Islet precursor cell (in vitro differentiated cells): Measurements from ENCODE around the gene FKBP1B.
"Not testable (repeated sequence)": the region's sequence is repeated elsewhere in the genome, so short reads cannot be mapped to it uniquely, and the experiment has no call there.

Experiments used
- DNase-seq: peaks from one replicate; pipeline ENCODE4 v3.0.0-alpha.2; 2018

FKBP1B gene

GRCh38 chr2:24072259-24072658 is 22.7 kb downstream of the FKBP1B start:
- no peak for DNase-seq

- DNase-seq: no peak
Measured at GRCh38 chr2:24073816-24074215, 24.3 kb downstream of the FKBP1B start.

GRCh38 chr2:24075259-24075658 is 25.7 kb downstream of the FKBP1B start:
- DNase-seq: no peak

DNA sequence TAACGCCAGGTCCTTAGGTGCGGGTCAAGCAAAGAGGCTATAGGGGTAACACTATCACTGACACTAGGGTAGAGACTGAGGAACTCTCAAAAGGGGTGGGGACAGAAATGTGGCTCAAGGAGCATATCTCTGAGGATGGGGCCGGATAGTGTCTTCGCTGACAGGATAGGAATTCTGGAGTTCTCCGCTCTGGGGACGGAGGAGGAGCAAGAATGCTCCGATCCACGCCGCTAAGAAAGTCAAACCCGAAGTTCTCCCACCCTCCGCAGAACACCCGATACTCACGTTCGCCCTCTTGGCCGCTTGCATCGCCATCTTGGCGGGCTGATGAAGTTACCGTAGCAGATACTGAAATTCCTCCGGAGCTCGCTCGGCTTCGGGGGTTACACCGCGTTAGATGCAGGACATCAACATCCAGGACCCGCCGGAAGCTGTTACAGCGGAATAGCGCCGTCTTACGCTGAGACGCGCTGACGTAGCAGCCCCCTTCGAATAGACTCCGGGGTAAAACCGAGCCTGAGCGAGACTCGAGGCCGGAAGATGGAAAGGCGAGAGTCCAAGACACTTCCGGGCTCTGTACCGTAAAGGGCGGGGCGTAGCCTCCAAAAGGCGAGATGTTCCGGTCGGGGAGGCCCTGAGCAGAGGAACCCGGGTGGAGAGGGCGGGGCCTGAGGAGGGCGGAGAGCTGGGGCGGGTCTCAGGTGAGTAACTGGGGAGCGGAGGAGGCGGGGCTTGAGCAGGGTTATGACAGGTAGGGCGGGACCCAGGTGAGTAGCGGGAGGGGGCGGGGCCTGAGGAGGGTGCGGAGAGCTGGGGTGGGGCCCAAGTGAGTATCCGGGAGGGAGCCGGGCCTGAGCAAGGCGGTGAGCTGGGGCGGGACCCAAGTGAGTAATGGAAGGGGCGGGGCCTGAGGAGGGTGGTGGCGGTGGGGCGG is 26.6 kb downstream of the FKBP1B start, which contains the start of gene SF3B6:
Gene SF3B6 (minus strand): TSS at position 412 of the 934 bp plus-strand sequence. CDS start 97 bp downstream, at position 315.
- DNase-seq: peak; percentile 100

DNA sequence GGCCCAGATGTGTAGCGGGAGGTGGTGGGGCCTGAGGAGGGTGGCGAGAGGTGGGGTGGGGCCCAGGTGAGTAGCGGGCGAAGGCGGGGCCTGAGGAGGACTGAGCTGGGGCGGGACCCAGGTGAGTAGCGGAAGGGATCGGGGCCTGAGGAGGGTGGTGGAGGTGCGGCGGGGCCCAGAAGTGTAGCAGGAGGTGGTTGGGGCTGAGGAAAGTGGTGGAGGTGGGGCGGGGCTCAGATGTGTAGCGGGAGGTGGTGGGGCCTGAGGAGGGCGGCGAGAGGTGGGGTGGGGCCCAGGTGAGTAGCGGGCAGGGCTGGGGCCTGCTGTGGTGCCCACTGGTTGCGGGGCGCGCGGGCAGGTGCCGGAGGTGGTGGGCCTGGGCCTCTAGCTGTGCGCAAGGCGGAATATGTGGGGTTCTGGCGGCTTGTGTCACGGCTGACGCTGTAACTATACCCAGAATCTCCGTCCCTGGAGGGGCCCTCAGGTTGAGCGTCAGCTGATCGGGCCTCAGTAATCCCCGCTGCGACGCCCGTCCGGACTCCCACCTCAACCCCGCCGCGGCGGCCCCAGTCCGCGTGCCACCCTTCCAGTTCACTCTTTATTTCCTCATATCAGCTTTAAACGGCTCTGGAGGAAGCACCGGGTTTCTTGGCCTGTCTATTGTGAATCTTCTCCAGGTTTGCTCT is 27.5 kb downstream of the FKBP1B start:
- no peak for DNase-seq

DNA sequence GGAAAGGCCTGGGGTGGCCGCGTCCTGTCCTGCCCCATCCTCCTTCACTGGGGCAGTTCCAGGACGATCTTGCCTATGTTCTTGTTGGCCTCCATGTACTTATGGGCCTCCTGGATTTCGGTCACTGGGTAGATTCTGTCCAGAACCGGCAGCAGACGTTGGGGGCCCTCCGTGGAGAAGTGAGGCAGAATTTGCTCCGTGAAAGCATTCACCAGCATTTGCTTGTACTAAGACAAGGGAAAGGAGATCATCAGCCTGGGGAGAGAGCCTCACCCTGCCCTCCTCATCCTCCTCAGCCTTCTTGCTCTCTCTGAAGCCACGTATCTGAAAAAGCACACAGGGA is 28.0 kb downstream of the FKBP1B start:
- no peak for DNase-seq

DNA sequence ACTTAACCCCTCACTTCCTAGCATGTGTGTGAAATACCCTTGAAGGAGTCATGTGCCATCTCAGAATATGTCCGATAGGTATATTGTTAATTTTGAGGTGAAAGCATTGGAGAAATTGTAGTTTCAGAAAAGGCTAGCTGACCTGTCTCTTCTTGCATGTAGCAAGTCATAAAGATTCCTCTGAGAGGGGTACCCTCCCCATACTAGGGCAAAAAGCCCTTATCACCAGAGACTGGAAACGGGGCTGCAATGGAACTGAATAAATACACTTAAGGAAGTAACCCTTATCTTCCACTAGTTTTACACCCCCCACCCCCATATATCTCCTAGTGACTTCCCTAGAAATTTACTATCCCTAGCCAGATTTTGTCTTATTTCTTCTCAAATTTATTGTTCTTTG is 28.3 kb downstream of the FKBP1B start:
- DNase-seq: no peak

DNA sequence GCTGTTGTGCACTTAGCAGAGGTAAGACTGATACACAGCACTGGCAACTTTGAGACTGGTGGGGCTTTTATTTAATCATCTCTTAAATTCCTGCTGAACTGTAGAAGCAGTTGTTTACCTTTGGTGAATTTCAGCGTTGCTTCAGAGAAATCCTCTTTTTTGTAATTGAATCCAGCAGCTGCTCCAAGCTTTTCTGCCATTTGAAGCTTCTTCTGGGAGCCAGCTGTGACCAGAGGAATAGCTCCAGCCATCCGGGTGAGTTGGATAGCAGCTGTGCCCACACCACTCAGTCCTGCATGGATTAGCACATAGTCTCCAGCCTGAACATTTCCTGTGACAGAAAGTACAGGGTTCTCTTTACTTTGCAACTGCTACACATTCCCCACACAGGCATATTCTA is 31.2 kb downstream of the FKBP1B start:
- DNase-seq: no peak

GRCh38 chr2:24082787-24083566 is 33.4 kb downstream of the FKBP1B start:
- DNase-seq: no peak

DNA sequence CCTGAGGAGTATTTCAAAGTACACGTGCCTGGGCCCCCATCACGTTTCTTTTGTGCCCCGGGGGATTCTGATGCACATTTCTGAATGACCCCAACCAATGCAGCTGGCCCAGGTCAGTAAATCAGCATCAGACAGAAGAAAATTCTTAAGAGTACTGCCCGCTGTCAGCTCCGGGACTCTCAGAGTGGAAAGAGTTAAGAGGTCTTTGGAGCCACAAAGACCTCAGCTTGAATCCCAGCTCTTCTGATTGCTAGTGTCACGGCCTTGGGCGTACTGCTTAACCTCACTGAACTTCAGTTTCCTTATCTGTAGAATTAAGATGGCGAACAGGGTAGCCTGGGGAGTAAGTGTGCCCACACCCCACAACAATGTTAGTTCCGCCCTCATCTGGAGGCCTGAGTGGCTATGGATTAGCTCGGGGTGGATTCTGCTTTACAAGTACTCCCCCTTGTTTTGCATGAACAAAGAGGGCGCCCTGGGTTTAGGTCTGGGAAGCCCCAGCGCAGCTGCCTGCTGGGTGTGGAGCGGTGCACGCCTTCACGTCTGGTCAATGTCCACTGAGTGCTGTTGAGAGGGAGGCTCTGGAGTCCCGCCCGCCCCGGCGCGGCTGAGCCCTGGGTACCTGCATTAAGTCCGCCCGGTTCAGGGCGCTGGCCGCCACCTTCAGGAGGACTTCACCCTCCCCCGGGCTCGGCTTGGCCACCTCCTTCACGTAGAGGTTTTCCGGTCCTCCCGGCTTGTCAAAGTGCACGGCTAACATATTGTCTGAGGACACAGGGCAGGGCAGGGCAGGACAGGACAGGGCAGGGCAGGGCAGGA is 34.2 kb downstream of the FKBP1B start:
- peak; percentile 97 for DNase-seq

- peak; percentile 96 for DNase-seq
Measured at GRCh38 chr2:24084386-24085199, 35.1 kb downstream of the FKBP1B start, which contains the start of gene TP53I3. Gene TP53I3 (minus strand): TSS chr2:24084834. CDS start chr2:24084326, 508 bp downstream.

- DNase-seq: no peak
Measured at GRCh38 chr2:24085200-24085489, 35.6 kb downstream of the FKBP1B start.

- no peak for DNase-seq
Measured at GRCh38 chr2:24086241-24086640, 36.7 kb downstream of the FKBP1B start.

- DNase-seq: no peak
Measured at GRCh38 chr2:24087032-24087431, 37.5 kb downstream of the FKBP1B start.

DNA sequence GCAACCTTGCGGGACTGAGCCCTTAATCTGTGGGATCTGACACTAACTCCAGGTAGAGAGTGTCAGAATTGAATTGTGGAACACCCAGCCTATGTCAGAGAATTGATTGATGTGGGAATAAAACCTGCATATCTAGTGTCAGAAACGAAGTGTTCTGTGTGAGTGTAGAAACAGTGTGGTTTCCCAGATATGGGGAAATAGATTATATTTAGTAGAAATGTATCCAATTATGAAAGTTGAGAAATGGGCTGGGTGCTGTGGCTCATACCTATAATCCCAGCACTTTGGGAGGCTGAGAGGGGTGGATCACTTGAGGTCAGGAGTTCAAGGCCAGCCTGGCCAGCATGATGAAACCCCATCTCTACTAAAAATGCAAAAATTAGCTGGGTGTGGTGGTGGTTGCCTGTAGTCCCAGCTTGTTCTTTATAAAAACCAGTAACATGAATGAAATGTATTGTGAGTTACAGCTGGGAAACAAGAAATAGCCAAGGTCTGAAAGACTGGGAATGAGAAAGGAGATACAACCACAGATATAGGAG is 39.3 kb downstream of the FKBP1B start:
- DNase-seq: no peak

GRCh38 chr2:24093270-24093669 is 43.7 kb downstream of the FKBP1B start:
- DNase-seq: not testable (repeated sequence)

GRCh38 chr2:24095171-24095677 is 45.7 kb downstream of the FKBP1B start:
- not testable (repeated sequence) for DNase-seq

DNA sequence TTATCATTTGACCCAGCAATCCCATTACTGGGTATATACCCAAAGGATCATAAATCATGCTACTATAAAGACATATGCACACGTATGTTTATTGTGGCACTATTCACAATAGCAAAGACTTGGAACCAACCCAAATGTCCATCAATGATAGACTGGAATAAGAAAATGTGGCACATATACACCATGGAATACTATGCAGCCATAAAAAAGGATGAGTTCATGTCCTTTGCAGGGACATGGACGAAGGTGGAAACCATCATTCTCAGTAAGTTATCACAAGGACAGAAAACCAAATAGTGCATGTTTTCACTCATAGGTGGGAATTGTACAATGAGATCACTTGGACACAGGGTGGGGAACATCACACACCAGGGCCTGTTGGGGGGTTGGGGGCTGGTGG is 51.2 kb downstream of the FKBP1B start:
- DNase-seq: not testable (repeated sequence)

- no peak for DNase-seq
Measured at GRCh38 chr2:24101992-24102391, 52.5 kb downstream of the FKBP1B start.

GRCh38 chr2:24102677-24103076 is 53.1 kb downstream of the FKBP1B start:
- DNase-seq: no peak

DNA sequence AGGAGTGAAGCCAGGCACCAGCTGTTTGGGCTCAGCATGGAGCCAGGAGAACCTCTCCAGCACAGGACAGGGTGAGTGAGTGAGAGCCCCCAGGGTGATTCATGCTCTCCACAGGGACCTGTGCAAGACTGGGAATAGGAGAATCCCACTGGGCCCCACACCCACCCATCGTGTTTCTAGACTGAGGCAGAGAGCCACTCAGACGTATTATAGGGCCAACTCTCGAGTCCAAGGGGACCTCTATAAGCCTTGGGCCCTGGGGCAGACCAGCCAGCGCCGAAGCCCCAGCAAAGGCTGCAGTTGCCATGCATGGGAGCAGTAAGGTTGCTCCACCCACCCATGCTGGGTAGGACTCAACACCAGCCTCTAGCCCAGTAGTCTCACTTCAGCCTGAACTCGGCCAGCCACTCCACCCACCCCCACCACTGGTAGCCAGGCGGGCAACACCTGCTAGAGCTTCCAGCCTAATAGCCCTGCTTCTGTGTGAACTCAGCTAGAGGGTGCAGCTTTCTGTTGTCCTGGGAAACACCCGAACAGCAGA is 54.6 kb downstream of the FKBP1B start:
- DNase-seq: no peak
